Endothelial cell of umbilical vein (primary cell): Measurements from ENCODE around the gene TRIM37. TPM values are rescaled to one million over a fixed set of nuclear protein-coding genes. Genes with fewer than 3 reads are reported as not detected.

Experiments
- BruUV-seq: library from RNA; stranded (reverse); fragments of 400-500 nt; replicated peaks from 2 replicates; lab custom pipeline; 2021; lab: Mats Ljungman, UMichigan
- CTCF ChIA-PET: fragments of 300-600, 350-600 bp; sonication (Branson Sonifier 250); formaldehyde crosslinking; loops from one replicate; lab custom pipeline; 2021; ENCODE audit warnings: antibody characterized with exemption, inconsistent platforms; lab: Charles Lee
- POLR2A ChIA-PET: fragments of 300-600, 350-600 bp; sonication (Branson Sonifier 250); formaldehyde crosslinking; loops from one replicate; lab custom pipeline; 2021; ENCODE audit warnings: antibody characterized with exemption, inconsistent platforms; lab: Charles Lee
- DNase-seq: peaks from one replicate; pipeline ENCODE4 v3.0.0-alpha.2; 2011; ENCODE audit warnings: low read depth, low spot score
- FAIRE-seq: peaks from 2 replicates; lab custom pipeline; 2011; peaks lifted over from hg19 to GRCh38; lab: Jason Lieb, UNC
- H2AFZ ChIP-seq: 2 replicates; pipeline ENCODE4 v1.6.0; 2012; ENCODE audit warnings: low read depth, low read length, control low read depth, inconsistent platforms
- H3K27ac ChIP-seq: 2 replicates; pipeline ENCODE4 v1.5.1; 2011; ENCODE audit warnings: low read depth, mild to moderate bottlenecking, control low read depth, low read length, moderate library complexity; ENCODE audit not compliant: insufficient read depth
- H3K27me3 ChIP-seq, 2 experiments: 2 replicates each; pipeline versions ENCODE4 v1.6.0 to v1.6.1; 2011; ENCODE audit warnings: low read length in 2 of 2, mixed read lengths in 1 of 2; ENCODE audit not compliant: control insufficient read depth in 2 of 2, insufficient read depth in 2 of 2
- H3K36me3 ChIP-seq, 2 experiments: 2 replicates in 1 of 2; 3 replicates in 1 of 2; pipeline ENCODE4 v1.5.1; 2011; ENCODE audit warnings: low read length in 2 of 2, mild to moderate bottlenecking in 1 of 2, moderate library complexity in 1 of 2; ENCODE audit not compliant: control insufficient read depth in 2 of 2, insufficient read depth in 2 of 2; ENCODE audit errors: extremely low read depth in 1 of 2
- H3K4me1 ChIP-seq: 3 replicates; pipeline ENCODE4 v1.5.1; 2011; ENCODE audit warnings: mild to moderate bottlenecking, low read length; ENCODE audit not compliant: control insufficient read depth, insufficient read depth; ENCODE audit errors: extremely low read depth
- H3K4me2 ChIP-seq: 2 replicates; pipeline ENCODE4 v1.6.1; 2011; ENCODE audit warnings: low read length, control low read depth, mixed read lengths; ENCODE audit not compliant: insufficient read depth
- H3K4me3 ChIP-seq, 3 experiments: fragments of 200-600 bp in 1 of 3; sonication (generic), shearing (Covaris generic) in 1 of 3; replicated peaks in 1 of 3; 2 replicates each; pipeline ENCODE4 v1.5.1; 2011 to 2016; ENCODE audit warnings: control low read depth in 3 of 3, low read length in 3 of 3, mild to moderate bottlenecking in 2 of 3, inconsistent platforms in 1 of 3, low read depth in 1 of 3, moderate library complexity in 1 of 3; ENCODE audit not compliant: insufficient read depth in 1 of 3
- H3K79me2 ChIP-seq: 2 replicates; pipeline ENCODE4 v1.6.0; 2012; ENCODE audit warnings: low read length, inconsistent platforms; ENCODE audit not compliant: control insufficient read depth, insufficient read depth
- H3K9ac ChIP-seq: replicated peaks from 2 replicates; pipeline ENCODE3; 2011; ENCODE audit warnings: low read length, control low read depth; ENCODE audit not compliant: insufficient read depth; ENCODE audit errors: extremely low read depth
- H3K9me1 ChIP-seq: replicated peaks from 3 replicates; pipeline ENCODE4 v1.6.0; 2011; ENCODE audit warnings: mild to moderate bottlenecking, low read length; ENCODE audit not compliant: control insufficient read depth, insufficient read depth; ENCODE audit errors: extremely low read depth
- H3K9me3 ChIP-seq: replicated peaks from 2 replicates; pipeline ENCODE4 v1.5.1; 2012; ENCODE audit warnings: low read length, inconsistent platforms; ENCODE audit not compliant: control insufficient read depth, insufficient read depth
- H4K20me1 ChIP-seq: replicated peaks from 2 replicates; pipeline ENCODE3; 2011; ENCODE audit warnings: mild to moderate bottlenecking, low read length; ENCODE audit not compliant: control insufficient read depth, insufficient read depth; ENCODE audit errors: extremely low read depth
- EZH2 ChIP-seq: IDR thresholded peaks from 2 replicates; pipeline ENCODE4 v1.6.1; 2012; ENCODE audit warnings: borderline replicate concordance, low read depth, mild to moderate bottlenecking, moderate library complexity, low read length, inconsistent platforms; ENCODE audit not compliant: severe bottlenecking
- FOS ChIP-seq: IDR thresholded peaks from 2 replicates; pipeline ENCODE4 v1.6.1; 2011; ENCODE audit warnings: mild to moderate bottlenecking, low read length, moderate library complexity, borderline replicate concordance; ENCODE audit not compliant: insufficient read depth
- GATA2 ChIP-seq: IDR thresholded peaks from 2 replicates; pipeline ENCODE4 v1.7.0; 2011; ENCODE audit warnings: low read depth, mild to moderate bottlenecking, moderate library complexity, mixed read lengths, low read length; ENCODE audit not compliant: insufficient read length, insufficient read depth
- JUN ChIP-seq: IDR thresholded peaks from 2 replicates; pipeline ENCODE4 v1.6.1; 2011; ENCODE audit warnings: borderline replicate concordance, low read depth; ENCODE audit not compliant: insufficient read length, insufficient read depth
- MYC ChIP-seq: IDR thresholded peaks from one replicate; pipeline ENCODE4 v1.6.1; 2011; ENCODE audit warnings: mild to moderate bottlenecking, low read depth, low read length
- POLR2A ChIP-seq: IDR thresholded peaks from 2 replicates; pipeline ENCODE4 v1.6.1; 2012; ENCODE audit warnings: low read depth, mild to moderate bottlenecking, control low read depth, low read length
- POLR2AphosphoS5 ChIP-seq: IDR thresholded peaks from 2 replicates; pipeline ENCODE4 v1.6.1; 2012; ENCODE audit warnings: low read depth, mild to moderate bottlenecking, control low read depth, low read length, moderate library complexity; ENCODE audit not compliant: insufficient read depth
- dilution Hi-C: fragments of 300-500 bp; cut with MboI; formaldehyde crosslinking; loops from one replicate; pipeline ENCODE4 v1.15.0; 2019; ENCODE audit warnings: low sequenced_read_pairs; ENCODE audit not compliant: extremely low pct_ligation_motif_present
- intact Hi-C: fragments of 100-400 bp; cut with micrococcal nuclease; formaldehyde crosslinking; loops from one replicate; pipeline ENCODE4 v1.10.0; 2022
- polyA plus RNA-seq, 4 experiments: library from polyadenylated mRNA; depleted of rRNA in 3 of 4; stranded (reverse) in 3 of 4; unstranded in 1 of 4; fragments of >200 nt; gene quantifications; 2 replicates each; pipeline versions ENCODE4 v1.2.1 to v1.2.3, GENCODE V29; 2011 to 2012; ENCODE audit warnings: missing spikeins in 1 of 4
- total RNA-seq: library from RNA; stranded (reverse); gene quantifications from 2 replicates; pipeline ENCODE4 v1.2.3, GENCODE V29; 2021
- TF ChIP-seq, protein P1 (sequence below): IDR thresholded peaks from 2 replicates; pipeline ENCODE4 v1.6.1; 2011; ENCODE audit not compliant: insufficient read depth, insufficient read length
- TF ChIP-seq, protein P2 (sequence below), 2 donors: IDR thresholded peaks; 1 replicate in 1 of 2; 2 replicates in 1 of 2; pipeline ENCODE4 v1.5.1; 2011; ENCODE audit warnings: low read length in 2 of 2, mild to moderate bottlenecking in 2 of 2, moderate library complexity in 2 of 2, control low read depth in 1 of 2, inconsistent platforms in 1 of 2, low read depth in 1 of 2; ENCODE audit not compliant: insufficient read depth in 1 of 2; ENCODE audit errors: extremely low read depth in 1 of 2

Gene TRIM37
- total and polyA plus RNA-seq, 2 donors (not counting 3 experiments of a cell fraction or from before 2014, with no cell fraction given), result 18.8 to 41.9 TPM

DNA sequence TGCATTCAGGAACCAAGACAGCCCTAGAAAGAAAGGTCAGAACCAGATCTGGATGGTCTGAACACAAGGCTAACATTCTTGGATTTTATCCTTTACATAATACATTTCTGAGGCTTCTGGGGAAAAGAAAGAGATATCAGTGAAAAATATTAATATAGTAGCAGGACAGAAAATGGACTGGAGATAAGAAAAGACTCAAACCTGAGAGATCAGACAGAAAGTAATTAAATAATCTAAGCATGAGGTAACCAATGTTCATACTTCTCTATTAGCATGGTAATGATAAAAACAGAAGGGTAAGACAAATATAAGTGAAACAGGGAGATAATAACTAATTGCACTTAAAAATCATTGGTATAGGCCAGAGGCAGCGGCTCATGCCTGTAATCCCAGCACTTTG is 5.5 kb downstream of the TRIM37 start:
- Histone ChIP-seq H3K9me3 (no peaks in the 10 kb centered on the region), H4K20me1 (no peaks in the 10 kb centered on the region), H3K27ac (no peak overlapping the region), H3K9ac (no peak overlapping the region), H3K36me3 (peaks cover 0 to 5% of the 10 kb centered on the region in 2 experiments), H3K4me3 (no peak overlapping the region), H3K9me1 (no peaks in the 10 kb centered on the region), H3K79me2 (peaks cover 55% of the 10 kb centered on the region), H3K27me3 (no peaks in the 10 kb centered on the region), H2AFZ (no peak overlapping the region), H3K4me1 (peaks cover 12% of the 10 kb centered on the region), H3K4me2 (no peak overlapping the region)
- no peak for DNase-seq
- no peak for TF ChIP-seq FOS
- TF ChIP-seq, protein P1, sequence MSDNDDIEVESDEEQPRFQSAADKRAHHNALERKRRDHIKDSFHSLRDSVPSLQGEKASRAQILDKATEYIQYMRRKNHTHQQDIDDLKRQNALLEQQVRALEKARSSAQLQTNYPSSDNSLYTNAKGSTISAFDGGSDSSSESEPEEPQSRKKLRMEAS, result no peak
- no peak for TF ChIP-seq JUN
- no peak for TF ChIP-seq GATA2
- BruUV-seq, result no TSS peak
- ChIA-PET CTCF (no interaction called here), POLR2A (no interaction called here)
- dilution Hi-C loops, result no loop called here
- FAIRE-seq, result no peak
- intact Hi-C loops, result no loop called here

DNA sequence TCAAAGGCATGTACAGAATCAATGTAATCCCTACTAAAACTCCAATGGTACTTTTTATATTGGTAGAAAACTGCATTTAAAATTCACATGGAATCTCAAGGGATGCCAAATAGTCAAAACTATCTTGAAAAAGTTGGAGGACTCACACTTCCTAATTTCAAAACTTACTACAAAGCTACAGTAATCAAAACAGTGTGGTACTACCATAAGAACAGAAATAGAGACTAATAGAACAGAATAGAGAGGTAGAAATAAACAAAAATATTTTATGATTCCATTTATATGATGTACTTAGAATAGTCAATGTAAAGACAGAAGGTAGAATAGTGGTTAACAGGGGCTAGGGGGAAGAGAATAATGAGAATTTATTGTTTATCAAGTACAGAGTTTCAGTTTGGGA is 8.8 kb downstream of the TRIM37 start:
- no peak for DNase-seq
- Histone ChIP-seq H3K27ac (no peak overlapping the region), H3K4me2 (no peak overlapping the region), H3K79me2 (peaks cover 44% of the 10 kb centered on the region), H3K4me1 (peaks cover 23% of the 10 kb centered on the region), H3K27me3 (no peaks in the 10 kb centered on the region), H3K9me3 (no peaks in the 10 kb centered on the region), H3K9ac (no peak overlapping the region), H3K9me1 (no peaks in the 10 kb centered on the region), H4K20me1 (no peaks in the 10 kb centered on the region), H3K4me3 (no peak overlapping the region), H3K36me3 (peaks cover 0 to 5% of the 10 kb centered on the region in 2 experiments), H2AFZ (no peak overlapping the region)
- TF ChIP-seq, protein P2, sequence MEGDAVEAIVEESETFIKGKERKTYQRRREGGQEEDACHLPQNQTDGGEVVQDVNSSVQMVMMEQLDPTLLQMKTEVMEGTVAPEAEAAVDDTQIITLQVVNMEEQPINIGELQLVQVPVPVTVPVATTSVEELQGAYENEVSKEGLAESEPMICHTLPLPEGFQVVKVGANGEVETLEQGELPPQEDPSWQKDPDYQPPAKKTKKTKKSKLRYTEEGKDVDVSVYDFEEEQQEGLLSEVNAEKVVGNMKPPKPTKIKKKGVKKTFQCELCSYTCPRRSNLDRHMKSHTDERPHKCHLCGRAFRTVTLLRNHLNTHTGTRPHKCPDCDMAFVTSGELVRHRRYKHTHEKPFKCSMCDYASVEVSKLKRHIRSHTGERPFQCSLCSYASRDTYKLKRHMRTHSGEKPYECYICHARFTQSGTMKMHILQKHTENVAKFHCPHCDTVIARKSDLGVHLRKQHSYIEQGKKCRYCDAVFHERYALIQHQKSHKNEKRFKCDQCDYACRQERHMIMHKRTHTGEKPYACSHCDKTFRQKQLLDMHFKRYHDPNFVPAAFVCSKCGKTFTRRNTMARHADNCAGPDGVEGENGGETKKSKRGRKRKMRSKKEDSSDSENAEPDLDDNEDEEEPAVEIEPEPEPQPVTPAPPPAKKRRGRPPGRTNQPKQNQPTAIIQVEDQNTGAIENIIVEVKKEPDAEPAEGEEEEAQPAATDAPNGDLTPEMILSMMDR (IDR thresholded peaks at IDR 0.05; ENCODE audit: extremely low read depth in 1 of 2, insufficient read depth in 1 of 2, low read depth in 1 of 2, low read length in 2 of 2), result no peak
- TF ChIP-seq GATA2 (no peak), FOS (no peak), POLR2A (no peak), JUN (no peak), EZH2 (no peak), MYC (no peak), POLR2AphosphoS5 (no peak)
- TF ChIP-seq, protein P1, result no peak
- dilution Hi-C loops, result no loop called here
- ChIA-PET CTCF (no interaction called here), POLR2A (no interaction called here)
- no TSS peak for BruUV-seq
- intact Hi-C loops, result no loop called here
- FAIRE-seq, result no peak
